GM21528 (cell line): Measurements from ENCODE around the gene AP1B1.

Experiments used
- ATAC-seq: cut with Tn5 transposase; IDR thresholded peaks from one replicate; pipeline ENCODE4 v1.9.1; 2021; ENCODE audit warnings: mild to moderate bottlenecking, moderate library complexity; ENCODE audit not compliant: unreplicated experiment, low FRiP score

The AP1B1 gene

DNA sequence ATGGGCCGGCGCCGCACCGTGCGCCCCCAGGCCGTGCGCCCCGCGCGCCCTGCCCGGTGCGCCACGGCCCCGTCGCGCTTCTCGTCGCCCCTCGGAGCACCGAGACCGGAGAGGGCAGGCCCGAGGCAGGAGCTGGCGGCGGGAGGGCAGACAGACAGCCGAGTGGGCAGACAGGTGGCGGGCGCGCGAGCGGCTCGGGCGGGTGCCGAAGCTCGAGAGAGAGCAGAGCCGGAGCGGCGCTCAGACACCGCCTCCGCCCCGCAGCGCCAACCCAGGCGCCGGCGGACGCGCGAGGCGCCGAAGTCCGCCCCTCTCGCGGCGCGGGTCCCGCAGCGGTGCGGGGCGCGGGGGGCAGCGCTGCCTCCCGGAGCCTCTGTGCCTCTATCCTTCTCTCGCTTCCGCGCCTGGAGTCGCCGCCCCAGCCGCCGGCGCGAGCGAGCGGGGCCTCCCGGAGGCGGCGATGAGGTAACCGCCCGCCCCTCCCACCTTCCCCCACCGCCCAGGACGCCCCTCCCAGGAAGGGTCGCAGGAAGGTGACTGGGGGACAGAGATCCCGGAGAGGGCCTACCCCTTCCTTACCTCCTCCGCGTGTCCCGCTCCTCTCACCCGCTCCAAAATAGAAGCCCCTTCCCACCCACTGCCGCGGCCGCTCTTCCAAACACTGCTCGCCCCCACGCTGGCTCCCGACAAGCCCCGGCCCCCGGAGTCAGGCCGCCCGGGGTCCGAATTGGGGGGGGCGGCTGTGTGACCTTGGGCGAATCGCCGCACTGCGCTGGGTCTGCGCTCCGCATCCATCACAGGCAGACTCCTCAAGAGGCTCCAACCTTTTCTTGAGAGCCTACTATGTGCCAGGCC lies 72.9 kb downstream of the AP1B1 start, which contains the start of gene RASL10A:
RASL10A (minus strand) TSS at position 412 of the 855 bp plus-strand sequence. CDS start 451 bp downstream, outside the sequence.
- ATAC-seq, result no peak

DNA sequence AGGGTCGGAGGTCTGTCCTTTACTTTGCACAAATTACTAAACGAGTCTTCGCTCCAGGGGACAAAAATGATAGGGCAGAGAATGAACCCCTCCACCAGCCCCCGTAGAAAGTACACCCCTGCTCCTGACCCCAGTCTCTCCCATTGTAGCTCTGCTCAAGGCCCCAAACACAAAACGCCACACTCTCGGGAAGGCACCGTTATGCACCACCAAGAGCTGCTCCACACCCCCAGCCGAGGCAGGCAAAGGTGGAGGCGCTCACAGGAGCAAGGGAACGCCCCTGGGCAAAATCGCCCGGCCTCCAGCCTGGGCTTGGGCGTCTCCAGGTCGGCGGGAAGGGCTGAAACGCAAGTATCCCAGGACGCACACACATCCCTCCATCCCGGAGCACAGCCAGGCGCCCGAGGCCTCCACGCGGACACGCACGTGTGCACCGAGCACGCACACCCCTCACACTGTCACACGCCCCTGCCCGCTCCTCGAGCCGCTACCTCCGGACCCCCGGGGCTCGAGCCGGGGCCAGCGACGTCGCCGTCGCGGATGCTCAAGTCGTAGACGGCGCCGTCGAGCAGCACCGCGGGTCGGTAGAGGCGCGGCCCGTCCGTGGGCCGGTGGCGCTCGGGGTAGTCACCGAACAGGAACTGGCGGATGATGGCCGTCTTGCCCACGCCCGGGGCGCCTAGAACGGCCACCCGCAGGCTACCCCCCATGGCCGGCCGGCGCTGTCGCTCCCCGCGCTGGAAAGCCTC lies 73.7 kb downstream of the AP1B1 start:
- ATAC-seq, result no peak

DNA sequence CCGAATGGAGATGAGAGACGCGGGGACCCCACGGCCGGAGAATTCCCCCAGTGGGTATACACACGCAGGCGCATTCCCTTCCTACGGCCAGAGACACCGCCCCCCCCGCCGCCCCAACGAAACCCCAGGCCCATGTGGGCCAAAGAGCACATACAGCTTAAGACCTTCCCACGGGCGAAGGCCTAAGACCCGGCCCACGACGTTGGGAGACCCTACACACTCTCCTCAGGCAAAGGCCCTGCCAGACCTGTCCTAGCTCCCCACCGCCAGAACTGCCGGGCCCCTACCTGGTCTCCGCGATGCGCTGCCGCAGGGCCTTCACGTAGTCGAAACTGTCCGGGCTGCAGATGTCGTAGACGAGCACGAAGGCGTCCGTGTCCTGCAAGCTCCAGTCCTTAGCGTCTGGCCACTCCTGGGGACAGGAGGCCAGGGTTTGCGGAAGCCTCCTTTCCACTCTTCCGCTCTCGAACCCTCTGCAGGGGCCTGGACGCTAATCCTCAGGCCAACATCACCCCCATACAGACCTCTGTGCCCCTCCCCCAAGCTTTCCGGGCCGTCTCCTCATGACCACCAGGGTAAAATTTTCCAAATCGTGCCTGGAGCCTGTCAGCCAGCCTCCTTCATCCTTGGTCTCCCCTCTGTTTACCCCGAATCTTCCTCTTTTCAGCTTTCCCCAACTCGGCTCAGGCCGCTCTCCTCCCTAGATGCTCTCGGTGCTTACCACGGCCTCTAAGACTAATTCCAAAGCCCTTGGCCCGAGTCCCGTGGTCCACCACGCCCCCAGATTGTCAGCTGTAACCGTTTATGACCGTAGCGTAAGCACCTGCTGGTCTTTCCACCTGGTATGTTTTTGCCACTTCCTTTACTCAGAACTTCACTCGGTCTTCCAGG lies 74.5 kb downstream of the AP1B1 start:
- no peak for ATAC-seq

DNA sequence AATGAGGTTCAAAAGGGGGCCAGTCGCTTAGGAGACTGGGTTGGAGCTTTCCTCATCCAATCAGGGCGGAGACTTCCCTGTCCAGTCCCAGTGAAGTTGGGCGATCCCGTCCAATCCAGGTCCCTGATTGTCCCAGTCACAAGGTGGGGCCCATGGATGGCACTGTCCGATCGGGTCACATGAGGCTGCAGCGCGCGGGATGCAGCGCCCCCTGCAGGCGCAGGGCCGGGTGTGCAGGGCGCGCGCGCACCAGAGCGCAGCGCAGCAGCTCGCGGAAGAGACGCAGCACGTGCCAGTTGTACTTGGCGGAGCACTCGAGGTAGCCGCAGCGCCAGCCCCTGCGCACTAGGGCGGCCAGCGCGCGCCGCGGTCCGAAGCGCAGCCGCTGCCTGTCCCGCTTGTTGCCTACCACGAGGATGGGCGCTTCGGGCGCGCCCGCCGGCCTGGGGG lies 75.2 kb downstream of the AP1B1 start:
- no peak for ATAC-seq

DNA sequence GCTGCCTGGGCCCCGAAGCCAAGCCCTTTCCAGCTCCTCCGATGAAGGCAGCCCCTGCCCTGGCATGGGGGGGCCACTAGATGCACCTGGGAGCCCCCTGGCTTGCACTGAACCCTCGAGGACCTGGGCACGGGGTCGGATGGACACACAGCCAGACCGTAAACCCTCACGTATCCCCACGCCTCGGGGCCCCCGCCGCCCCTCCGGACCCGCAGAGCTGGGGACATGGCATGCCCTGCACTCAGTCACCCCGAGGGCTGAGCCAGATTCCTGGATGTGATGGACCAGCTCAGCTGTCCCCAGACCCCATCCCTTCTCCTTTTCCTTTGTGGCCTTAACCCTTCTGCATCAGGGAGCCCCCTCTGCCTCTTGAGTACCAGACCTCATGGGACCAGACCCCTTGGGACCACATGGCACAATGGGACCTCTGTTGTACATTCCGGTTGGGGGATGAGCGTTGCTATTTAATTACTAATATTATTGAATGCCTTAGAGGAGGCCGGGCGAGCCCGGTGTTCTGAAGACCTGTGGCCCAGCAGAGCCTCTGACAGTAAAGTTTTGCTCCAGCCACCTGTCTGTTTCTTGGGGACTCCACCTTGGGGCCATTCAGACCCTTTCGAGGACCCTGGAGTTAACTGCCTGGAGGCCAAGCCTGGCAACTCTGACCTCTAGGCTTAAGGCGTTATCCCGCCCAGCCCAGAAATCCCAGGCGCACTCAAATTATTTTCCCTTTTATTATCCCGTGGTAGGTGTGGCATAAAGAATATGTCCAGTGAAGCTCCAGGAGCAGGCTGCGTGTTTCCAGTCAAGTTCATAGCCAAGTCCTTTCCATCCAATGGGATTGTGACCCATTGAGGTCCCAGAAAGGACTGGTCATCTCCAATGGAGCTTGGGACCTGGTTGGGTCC lies 75.9 kb downstream of the AP1B1 start:
- no peak for ATAC-seq

DNA sequence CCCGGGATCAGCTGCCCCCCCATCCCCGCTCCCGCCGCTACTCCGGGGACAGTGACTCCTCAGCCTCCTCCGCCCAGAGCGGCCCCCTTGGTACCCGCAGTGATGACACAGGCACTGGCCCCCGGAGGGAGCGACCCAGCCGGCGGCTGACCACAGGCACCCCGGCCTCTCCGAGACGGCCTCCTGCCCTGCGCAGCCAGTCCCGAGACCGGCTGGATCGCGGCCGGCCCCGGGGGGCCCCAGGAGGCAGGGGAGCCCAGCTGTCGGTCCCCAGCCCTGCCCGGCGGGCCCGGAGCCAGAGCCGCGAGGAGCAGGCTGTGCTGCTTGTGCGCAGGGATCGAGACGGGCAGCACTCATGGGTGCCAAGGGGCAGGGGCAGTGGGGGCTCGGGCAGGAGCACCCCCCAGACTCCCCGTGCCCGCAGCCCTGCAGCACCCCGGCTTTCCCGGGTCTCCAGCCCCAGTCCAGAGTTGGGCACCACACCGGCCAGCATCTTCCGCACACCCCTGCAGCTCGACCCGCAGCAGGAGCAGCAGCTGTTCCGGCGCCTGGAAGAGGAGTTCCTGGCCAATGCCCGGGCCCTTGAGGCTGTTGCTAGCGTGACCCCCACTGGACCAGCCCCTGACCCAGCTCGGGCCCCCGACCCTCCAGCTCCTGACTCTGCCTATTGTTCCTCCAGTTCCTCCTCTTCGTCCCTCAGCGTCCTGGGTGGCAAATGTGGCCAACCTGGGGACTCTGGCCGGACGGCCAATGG lies 76.7 kb downstream of the AP1B1 start:
- ATAC-seq, result no peak

DNA sequence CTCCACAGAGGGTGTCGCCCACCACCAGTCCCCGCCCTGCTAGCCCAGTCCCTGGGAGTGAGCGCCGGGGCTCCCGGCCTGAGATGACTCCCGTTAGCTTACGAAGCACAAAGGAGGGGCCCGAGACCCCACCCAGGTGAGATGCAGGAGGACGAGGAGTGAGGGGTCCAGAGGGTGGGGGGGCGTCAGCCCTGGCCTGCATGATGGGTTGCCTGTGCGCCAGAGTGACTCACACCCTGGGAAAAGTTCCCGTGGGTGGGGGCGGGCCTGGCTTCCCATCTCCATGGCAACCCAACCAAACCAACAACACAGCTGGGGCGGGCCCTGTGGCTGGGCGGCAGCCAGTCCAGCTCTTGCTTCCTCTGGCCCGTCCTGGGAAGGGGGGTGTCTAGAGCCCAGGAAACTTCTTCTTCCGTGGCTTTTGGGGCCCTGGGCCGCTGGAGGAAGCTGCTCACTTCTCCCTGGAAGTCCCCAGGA lies 77.5 kb downstream of the AP1B1 start:
- ATAC-seq, result no peak

DNA sequence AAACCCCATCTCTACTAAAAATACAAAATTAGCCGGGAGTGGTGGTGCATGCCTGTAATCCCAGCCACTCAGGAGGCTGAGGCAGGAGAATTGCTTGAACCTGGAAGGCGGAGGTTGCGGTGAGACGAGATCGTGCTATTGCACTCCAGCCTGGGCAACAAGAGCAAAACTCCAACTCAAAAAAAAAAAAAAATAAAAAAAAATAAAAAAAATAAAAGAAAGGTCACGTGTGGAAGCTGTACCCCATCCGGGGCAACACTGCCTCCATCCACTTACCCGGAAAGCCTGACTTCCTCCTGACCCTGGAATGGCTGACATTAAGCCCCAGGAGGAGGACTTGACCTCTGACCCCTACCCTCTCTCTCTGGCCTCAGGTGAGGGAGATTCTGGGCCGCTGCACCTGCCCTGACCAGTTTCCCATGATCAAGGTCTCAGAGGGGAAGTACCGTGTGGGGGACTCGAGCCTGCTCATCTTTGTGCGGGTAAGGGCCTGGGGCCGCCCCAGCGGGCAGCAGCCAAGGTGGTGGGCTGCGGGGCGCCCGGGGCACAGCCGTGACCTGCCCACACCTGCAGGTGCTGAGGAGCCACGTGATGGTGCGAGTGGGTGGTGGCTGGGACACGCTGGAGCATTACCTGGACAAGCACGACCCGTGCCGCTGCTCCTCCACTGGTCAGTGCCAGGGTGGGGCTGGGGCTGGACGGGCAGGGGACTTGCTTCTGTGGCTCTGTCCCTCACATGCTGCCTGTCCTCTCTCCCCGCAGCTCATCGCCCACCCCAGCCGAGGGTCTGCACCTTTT lies 78.1 kb downstream of the AP1B1 start:
- no peak for ATAC-seq

DNA sequence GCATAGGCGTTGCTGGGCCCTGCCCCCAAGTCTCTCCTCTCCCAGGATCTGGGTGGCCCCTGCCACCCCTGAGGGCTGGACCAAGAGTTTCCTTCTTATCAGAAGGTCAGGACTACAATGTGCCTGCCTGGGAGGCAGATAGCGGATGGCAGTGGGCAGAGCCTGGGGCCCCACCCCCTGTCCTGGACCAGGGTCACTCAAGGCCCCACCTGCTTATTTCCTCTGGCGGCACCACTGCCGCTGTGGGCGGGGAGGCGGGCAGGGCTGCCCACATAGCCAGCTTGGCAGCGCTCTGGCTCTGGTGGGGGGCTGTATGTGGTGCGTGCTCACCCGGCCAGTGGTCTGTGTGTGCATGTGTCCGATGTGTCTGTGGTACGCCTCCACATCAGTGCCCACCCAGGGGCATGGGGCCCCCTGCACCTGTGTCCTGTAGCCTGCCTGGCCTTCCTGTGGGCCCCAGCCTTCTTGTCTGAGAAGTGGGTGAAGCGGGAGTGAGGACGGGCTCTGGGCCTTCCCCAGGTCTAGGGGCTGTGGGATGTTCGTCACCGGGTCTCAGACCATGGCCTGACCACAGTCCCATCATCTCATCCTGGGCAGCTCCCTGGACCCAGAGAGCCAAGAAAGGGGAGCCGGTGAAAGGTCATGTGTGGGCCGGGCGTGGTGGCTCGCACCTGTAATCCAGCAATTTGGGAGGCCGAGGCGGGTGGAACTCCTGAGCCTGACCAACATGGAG lies 78.9 kb downstream of the AP1B1 start:
- no peak for ATAC-seq

DNA sequence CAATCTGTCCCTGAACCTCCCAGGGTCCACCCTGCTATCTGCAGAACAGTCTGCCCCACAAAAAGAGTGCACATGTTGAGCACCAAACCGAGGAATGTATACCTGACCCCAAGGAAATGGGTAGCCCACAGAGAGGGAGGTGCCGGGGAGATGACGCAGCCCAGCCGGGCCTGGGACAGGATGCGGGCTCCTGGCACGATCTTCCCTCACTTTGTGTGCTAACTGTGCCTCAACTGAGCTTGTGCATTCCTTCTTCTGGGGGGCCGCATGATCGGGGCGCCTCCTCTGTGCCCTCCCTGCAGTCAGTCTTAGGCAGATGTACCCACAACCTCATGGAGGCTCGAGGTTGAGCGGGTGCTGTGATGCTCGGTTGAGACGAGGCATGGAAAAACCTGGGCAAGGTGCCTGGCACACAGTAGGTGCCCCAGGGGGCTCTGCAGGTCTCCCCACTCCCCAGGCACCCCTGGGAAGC lies 79.5 kb downstream of the AP1B1 start:
- no peak for ATAC-seq

DNA sequence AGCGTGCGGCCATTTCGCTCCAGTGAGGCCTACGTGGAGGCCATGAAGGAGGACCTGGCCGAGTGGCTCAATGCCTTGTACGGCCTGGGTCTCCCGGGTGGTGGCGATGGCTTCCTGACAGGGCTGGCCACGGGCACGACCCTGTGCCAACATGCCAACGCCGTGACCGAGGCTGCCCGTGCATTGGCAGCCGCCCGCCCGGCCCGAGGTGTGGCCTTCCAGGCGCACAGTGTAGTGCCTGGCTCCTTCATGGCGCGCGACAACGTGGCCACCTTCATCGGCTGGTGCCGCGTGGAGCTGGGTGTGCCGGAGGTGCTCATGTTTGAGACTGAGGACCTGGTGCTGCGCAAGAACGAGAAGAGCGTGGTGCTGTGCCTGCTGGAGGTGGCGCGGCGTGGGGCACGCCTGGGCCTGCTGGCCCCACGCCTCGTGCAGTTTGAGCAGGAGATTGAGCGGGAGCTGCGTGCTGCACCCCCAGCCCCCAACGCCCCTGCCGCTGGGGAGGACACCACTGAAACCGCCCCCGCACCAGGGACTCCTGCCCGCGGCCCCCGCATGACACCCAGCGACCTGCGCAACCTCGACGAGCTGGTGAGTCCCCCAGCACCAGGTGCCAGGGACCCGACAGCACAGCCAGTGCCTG lies 80.1 kb downstream of the AP1B1 start:
- ATAC-seq, result no peak

DNA sequence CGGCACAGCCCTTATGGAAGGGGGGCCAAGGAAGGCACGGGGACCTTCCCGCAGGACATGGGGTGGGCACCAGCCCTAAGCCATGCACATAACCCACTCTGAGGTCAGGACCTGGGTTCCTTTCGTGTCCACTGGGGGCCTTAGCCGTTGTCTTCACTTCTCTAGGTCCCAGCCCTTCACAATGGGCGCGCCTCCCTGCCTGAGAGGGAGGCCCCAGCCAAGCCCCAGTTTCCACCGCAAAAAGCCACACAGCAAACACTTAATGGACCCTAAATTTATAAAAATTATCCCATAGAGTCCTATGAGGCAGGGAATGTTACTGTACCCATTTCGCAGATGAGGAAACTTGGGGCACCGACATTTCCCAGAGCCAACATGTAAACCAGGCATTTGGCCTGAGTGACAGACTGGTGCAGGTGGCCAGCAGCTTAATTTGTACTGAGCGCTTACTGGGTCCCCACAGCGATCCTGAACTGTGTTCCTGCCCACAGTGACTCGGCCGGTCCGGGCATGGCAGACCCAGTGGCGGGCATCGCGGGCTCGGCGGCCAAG lies 80.7 kb downstream of the AP1B1 start:
- no peak for ATAC-seq

DNA sequence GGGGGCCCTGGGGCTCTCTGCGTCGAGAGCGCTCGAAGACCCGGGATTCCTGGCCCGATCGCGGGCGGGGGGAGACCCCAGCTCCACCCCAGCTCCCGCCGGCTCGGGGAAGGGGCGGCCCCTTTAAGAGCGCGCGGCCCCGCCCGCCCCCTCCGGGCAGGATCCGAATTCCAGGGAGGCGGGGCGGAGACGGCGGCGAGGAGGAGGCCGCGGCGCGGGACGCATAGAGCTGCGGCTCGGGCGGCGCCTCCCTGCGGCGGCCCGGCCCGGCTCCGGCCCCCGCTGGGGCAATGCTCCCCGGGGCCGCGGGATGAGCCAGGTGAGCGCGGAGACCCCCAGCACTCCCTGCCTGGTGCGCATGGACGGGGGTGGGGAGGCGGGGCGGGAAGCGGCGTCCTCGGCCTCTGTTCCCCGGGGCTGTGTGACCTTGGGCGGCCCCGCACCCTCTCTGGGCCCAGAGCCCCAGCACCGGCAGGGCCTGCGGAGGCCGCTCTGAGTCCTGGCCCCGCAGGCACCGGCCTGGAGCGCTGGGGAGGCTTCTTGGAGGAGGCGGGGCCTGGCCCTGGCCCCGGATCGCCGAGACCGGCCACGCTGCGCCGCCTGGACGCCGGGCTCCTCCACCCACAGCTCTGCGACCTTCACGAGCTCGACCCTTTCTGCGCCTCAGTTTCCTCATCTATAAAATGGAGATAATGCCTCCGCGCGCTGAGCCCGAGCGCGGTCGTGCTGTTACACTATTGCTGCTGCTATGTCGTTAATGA lies 81.4 kb downstream of the AP1B1 start:
- ATAC-seq, result no peak

DNA sequence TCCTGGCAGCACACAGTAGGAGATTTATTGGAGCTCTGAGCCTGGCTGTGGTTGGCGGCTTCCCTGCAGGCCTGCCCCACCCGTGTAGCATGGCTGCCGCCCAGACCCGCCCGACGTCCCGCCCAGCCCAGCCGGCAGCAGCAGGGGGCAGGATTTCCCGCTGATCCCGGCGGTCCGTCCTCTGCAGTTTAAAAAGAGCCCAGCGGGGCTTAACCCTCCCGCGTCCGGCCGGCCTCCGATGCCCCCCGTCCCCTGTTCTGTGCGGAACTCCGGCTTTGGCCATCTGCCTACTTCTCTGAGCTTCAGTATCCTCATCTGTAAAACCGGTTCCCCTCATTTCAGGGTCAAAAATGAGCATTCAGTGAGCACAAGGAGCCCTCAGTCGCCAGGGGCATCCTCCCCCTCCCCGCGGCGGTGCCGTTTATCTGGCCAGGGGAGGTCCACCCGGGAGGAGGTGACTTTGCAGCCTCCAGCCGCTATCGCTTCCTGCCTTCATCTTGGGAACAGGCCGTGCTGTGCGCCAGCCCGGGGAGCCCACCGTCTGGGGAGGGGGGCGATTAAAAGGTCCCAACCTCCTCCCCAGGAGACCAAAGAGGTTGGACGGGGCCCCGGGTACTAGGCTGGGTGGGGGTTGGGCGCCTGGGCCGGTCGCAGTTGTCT lies 82.1 kb downstream of the AP1B1 start, which contains the start of gene GAS2L1:
GAS2L1 (plus strand) TSS at position 476 of the 660 bp plus-strand sequence. CDS start 1,456 bp downstream, outside the sequence.
- no peak for ATAC-seq

DNA sequence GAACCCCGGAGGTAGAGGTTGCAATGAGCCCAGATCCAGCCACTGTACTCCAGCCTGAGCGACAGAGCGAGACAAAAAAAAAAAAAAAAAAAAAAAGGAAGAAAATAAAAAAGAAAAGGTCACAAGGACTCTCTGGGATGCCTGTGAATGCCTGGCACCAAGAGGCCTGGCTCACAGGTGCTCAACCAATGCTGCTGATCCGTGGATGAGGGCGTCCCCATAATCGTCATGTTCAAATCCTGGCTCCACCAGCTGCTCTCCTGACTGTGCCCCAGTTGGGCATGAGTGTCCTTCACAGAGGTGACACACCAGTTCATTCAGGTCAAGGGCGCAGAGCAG lies 82.6 kb downstream of the AP1B1 start:
- ATAC-seq, result no peak
